Mucosa of stomach (tissue), 1 donor: ENCODE data around the gene SNX17.

Source experiments
- H3K27me3 ChIP-seq: one replicate; pipeline ENCODE4 v1.7.0; 2013; ENCODE audit warnings: mild to moderate bottlenecking, low read length; ENCODE audit not compliant: control insufficient read depth, insufficient read depth
- H3K36me3 ChIP-seq: one replicate; pipeline ENCODE4 v1.7.0; 2013; ENCODE audit warnings: low read length; ENCODE audit not compliant: control insufficient read depth, insufficient read depth
- H3K4me1 ChIP-seq: one replicate; pipeline ENCODE4 v1.7.0; 2013; ENCODE audit warnings: mild to moderate bottlenecking, low read length; ENCODE audit not compliant: control insufficient read depth, insufficient read depth
- H3K4me3 ChIP-seq: one replicate; pipeline ENCODE4 v1.7.0; 2013; ENCODE audit warnings: low read length
- H3K9ac ChIP-seq: one replicate; pipeline ENCODE4 v1.7.0; 2013; ENCODE audit warnings: mild to moderate bottlenecking, low read length, moderate library complexity
- H3K9me3 ChIP-seq: one replicate; pipeline ENCODE4 v1.7.0; 2013; ENCODE audit warnings: mild to moderate bottlenecking, low read length, moderate library complexity; ENCODE audit not compliant: control insufficient read depth
- donor health status: Pancreatic carcinoma.

The SNX17 gene

GRCh38 chr2:27381577-27382181 is 11.3 kb downstream of the SNX17 start:
- Histone ChIP-seq H3K9me3 (no peaks in the 10 kb centered on the region), H3K27me3 (no peaks in the 10 kb centered on the region), H3K36me3 (peaks cover 9% of the 10 kb centered on the region), H3K4me1 (peaks cover 27% of the 10 kb centered on the region), H3K4me3 (no peak overlapping the region), H3K9ac (peak overlapping the region; percentile 69)

- Histone ChIP-seq H3K36me3 (no peaks in the 10 kb centered on the region), H3K4me1 (no peaks in the 10 kb centered on the region), H3K9ac (no peak overlapping the region), H3K4me3 (no peak overlapping the region), H3K27me3 (no peaks in the 10 kb centered on the region), H3K9me3 (no peaks in the 10 kb centered on the region)
Observed at GRCh38 chr2:27390822-27391679, 20.6 kb downstream of the SNX17 start.

GRCh38 chr2:27393225-27393624 is 22.8 kb downstream of the SNX17 start:
- Histone ChIP-seq H3K4me3 (no peak overlapping the region), H3K27me3 (no peaks in the 10 kb centered on the region), H3K9ac (no peak overlapping the region), H3K4me1 (no peaks in the 10 kb centered on the region), H3K9me3 (no peaks in the 10 kb centered on the region), H3K36me3 (no peaks in the 10 kb centered on the region)

GRCh38 chr2:27398962-27399361 is 28.5 kb downstream of the SNX17 start:
- no peak overlapping the region for H3K4me3 ChIP-seq
- no peaks in the 10 kb centered on the region for H3K36me3 ChIP-seq
- no peaks in the 10 kb centered on the region for H3K4me1 ChIP-seq
- H3K9ac ChIP-seq: no peak overlapping the region
- H3K9me3 ChIP-seq: no peaks in the 10 kb centered on the region
- H3K27me3 ChIP-seq: no peaks in the 10 kb centered on the region

- Histone ChIP-seq H3K36me3 (no peaks in the 10 kb centered on the region), H3K27me3 (no peaks in the 10 kb centered on the region), H3K9me3 (no peaks in the 10 kb centered on the region), H3K4me1 (no peaks in the 10 kb centered on the region), H3K4me3 (no peak overlapping the region), H3K9ac (no peak overlapping the region)
Observed at GRCh38 chr2:27400348-27401135, 30.1 kb downstream of the SNX17 start.

- Histone ChIP-seq H3K9ac (peak overlapping the region; percentile 80), H3K27me3 (no peaks in the 10 kb centered on the region), H3K36me3 (no peaks in the 10 kb centered on the region), H3K9me3 (no peaks in the 10 kb centered on the region), H3K4me1 (peaks cover 12% of the 10 kb centered on the region), H3K4me3 (no peak overlapping the region)
Observed at GRCh38 chr2:27407798-27408491, 37.5 kb downstream of the SNX17 start.

- H3K9ac ChIP-seq: peak overlapping the region; percentile 80
- peak overlapping the region; percentile 78 for H3K4me3 ChIP-seq
- H3K9me3 ChIP-seq: no peaks in the 10 kb centered on the region
- peaks cover 12% of the 10 kb centered on the region for H3K4me1 ChIP-seq
- H3K27me3 ChIP-seq: no peaks in the 10 kb centered on the region
- H3K36me3 ChIP-seq: no peaks in the 10 kb centered on the region
Observed at GRCh38 chr2:27408601-27409320, 38.3 kb downstream of the SNX17 start.

- Histone ChIP-seq H3K4me3 (peak within 1 kb of the TSS; percentile 78), H3K27me3 (no peaks in the 10 kb centered on the region), H3K36me3 (no peaks in the 10 kb centered on the region), H3K4me1 (peaks cover 12% of the 10 kb centered on the region), H3K9me3 (no peaks in the 10 kb centered on the region), H3K9ac (peak within 1 kb of the TSS; percentile 80)
Observed at GRCh38 chr2:27409321-27410073, 39.1 kb downstream of the SNX17 start, which contains the start of gene PPM1G. PPM1G (minus strand) TSS chr2:27409591; CDS start chr2:27409422, 169 bp downstream.

GRCh38 chr2:27412419-27413152 is 42.2 kb downstream of the SNX17 start:
- no peak overlapping the region for H3K9ac ChIP-seq
- no peaks in the 10 kb centered on the region for H3K9me3 ChIP-seq
- no peaks in the 10 kb centered on the region for H3K36me3 ChIP-seq
- no peak overlapping the region for H3K4me3 ChIP-seq
- no peaks in the 10 kb centered on the region for H3K27me3 ChIP-seq
- peaks cover 9% of the 10 kb centered on the region for H3K4me1 ChIP-seq

- H3K4me3 ChIP-seq: no peak overlapping the region
- no peak overlapping the region for H3K9ac ChIP-seq
- H3K36me3 ChIP-seq: no peaks in the 10 kb centered on the region
- no peaks in the 10 kb centered on the region for H3K27me3 ChIP-seq
- no peaks in the 10 kb centered on the region for H3K4me1 ChIP-seq
- no peaks in the 10 kb centered on the region for H3K9me3 ChIP-seq
Observed at GRCh38 chr2:27416151-27416550, 45.7 kb downstream of the SNX17 start.
